ENCODE data around the gene ANK2.

- no peak for TF ChIP-seq CTCF (IDR thresholded peaks at IDR 0.05)
- TF ChIP-seq POLR2A (IDR thresholded peaks at IDR 0.05), result no peak
Measured at GRCh38 chr4:113292371-113293042, 243.1 kb downstream of the ANK2 start.

All from thyroid gland (tissue), 4 donors.